Measurements from ENCODE around the gene ZNF322. TPM values are rescaled to one million over a fixed set of nuclear protein-coding genes. Genes with fewer than 3 reads are reported as not detected.

The ZNF322 gene
- total and polyA plus RNA-seq, 2 of the 8 experiments (the other 6 are each of a cell fraction or from before 2014, with no cell fraction given): 5.3 to 35.0 TPM

GRCh38 chr6:26597389-26597766 is 62.2 kb downstream of the ZNF322 start (continued):
- TF ChIP-seq NRF1 (IDR thresholded peaks at IDR 0.05; ENCODE audit: low read depth, low read length): no peak

Measured in H1 (cell line).